Measurements from ENCODE around the gene SHROOM1. TPM values are rescaled to one million over a fixed set of nuclear protein-coding genes. Genes with fewer than 3 reads are reported as not detected.

The SHROOM1 gene
- total RNA-seq, 1 experiment from 2014 or later: 0.54 TPM

DNA sequence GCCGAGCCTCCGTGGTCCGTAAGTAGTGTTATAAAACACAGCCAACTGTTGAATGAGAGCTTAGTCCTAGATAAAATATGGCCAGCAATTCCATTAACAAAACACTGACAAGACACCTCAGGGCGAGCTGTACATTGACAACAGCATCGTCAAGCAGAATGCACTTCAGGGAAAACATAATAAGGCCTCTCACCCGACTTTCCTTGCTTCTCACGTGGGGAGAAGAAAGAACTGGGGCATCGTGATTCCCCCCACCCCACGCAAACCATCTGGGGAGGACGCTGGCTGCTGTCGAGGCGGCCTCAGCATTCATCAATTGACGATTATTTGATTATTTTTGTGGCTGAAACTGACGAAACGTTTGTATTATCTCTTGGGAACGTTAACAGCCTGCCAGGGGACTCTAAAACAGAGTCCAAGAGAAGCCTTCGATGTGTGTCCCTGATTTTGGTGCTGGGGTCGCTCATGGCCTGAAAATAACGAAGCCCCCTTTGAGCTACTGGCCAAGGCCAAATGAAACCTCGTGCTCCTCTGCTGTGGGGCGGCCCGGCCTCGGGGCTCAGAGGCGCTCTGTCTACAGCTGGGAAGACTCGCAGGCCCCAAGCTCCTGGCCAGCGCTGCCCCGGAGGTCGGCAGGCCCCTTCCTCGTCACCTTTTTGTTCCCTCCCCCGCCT lies 35.4 kb upstream of the SHROOM1 start:
- intact Hi-C loops (cut with micrococcal nuclease; ENCODE audit: unreplicated experiment): loop anchor here (10.0 kb wide), 1 partner anchor 341 kb away; no protein-coding TSS in a partner anchor
- H3K27ac ChIP-seq (ENCODE audit: low read depth, low read length, poor library complexity, severe bottlenecking): peak overlapping the region; percentile 94

DNA sequence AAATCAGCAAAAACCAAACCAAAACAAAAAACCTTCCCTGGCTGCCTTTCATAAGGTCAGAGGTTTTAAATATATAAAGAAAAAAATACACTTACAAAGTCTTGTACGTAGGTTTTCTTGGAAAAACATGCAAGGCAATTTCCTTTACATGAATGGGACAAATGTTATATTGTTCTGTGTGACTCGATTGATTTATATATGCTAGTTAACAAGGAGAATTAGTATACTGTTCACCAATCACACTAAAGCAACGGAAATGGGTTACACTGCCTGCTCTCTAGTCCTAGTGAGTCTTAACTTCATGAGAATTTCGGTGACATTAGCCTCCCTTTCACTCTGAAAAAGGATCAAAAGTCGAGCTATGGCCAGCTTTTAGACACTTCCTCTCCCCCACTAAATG lies 30.3 kb upstream of the SHROOM1 start:
- BruUV-seq (replicated peaks): no TSS peak
- Histone ChIP-seq H3K4me3 (ENCODE audit: low read depth, low read length, poor library complexity, severe bottlenecking) (no peak overlapping the region), H3K27me3 (replicated peaks; ENCODE audit: insufficient read depth, low read depth, low read length, poor library complexity) (no peaks in the 10 kb centered on the region), H3K27ac (ENCODE audit: low read depth, low read length, poor library complexity, severe bottlenecking) (no peak overlapping the region), H3K36me3 (ENCODE audit: insufficient read depth, low read length, poor library complexity, severe bottlenecking) (no peaks in the 10 kb centered on the region), H3K9me3 (ENCODE audit: low read depth, low read length, poor library complexity, severe bottlenecking) (no peaks in the 10 kb centered on the region), H3K4me1 (ENCODE audit: insufficient read depth, low read length, poor library complexity, severe bottlenecking) (peaks cover 4% of the 10 kb centered on the region)
- intact Hi-C loops (cut with micrococcal nuclease; ENCODE audit: unreplicated experiment): loop anchor here (10.0 kb wide), 1 partner anchor 336 kb away; no protein-coding TSS in a partner anchor
- POLR2A ChIA-PET (ENCODE audit: low non-redundant PET): no interaction called here
- CTCF ChIA-PET: no interaction called here
- no peak for DNase-seq (ENCODE audit: low spot score)
- no peak for TF ChIP-seq EZH2 (IDR thresholded peaks at IDR 0.05; ENCODE audit: borderline replicate concordance, low read depth, low read length, poor library complexity, severe bottlenecking)
- TF ChIP-seq, protein P1, sequence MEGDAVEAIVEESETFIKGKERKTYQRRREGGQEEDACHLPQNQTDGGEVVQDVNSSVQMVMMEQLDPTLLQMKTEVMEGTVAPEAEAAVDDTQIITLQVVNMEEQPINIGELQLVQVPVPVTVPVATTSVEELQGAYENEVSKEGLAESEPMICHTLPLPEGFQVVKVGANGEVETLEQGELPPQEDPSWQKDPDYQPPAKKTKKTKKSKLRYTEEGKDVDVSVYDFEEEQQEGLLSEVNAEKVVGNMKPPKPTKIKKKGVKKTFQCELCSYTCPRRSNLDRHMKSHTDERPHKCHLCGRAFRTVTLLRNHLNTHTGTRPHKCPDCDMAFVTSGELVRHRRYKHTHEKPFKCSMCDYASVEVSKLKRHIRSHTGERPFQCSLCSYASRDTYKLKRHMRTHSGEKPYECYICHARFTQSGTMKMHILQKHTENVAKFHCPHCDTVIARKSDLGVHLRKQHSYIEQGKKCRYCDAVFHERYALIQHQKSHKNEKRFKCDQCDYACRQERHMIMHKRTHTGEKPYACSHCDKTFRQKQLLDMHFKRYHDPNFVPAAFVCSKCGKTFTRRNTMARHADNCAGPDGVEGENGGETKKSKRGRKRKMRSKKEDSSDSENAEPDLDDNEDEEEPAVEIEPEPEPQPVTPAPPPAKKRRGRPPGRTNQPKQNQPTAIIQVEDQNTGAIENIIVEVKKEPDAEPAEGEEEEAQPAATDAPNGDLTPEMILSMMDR (conservative IDR thresholded peaks at IDR 0.05; ENCODE audit: low read depth, low read length): no peak

More for the DNA sequence above, 35.4 kb upstream of the SHROOM1 start:
- ChIA-PET POLR2A (ENCODE audit: low non-redundant PET) (no interaction called here), CTCF (interaction anchor here (0.9 kb wide), 1 partner anchor 479 kb away, joined by 3 read pairs; no protein-coding TSS in a partner anchor)
- H3K4me1 ChIP-seq (ENCODE audit: insufficient read depth, low read length, poor library complexity, severe bottlenecking): peaks cover 12% of the 10 kb centered on the region
- peak overlapping the region; percentile 77 for H3K4me3 ChIP-seq (ENCODE audit: low read depth, low read length, poor library complexity, severe bottlenecking)
- H3K36me3 ChIP-seq (ENCODE audit: insufficient read depth, low read length, poor library complexity, severe bottlenecking): peaks cover 33% of the 10 kb centered on the region
- DNase-seq (ENCODE audit: low spot score): no peak
- no peak for TF ChIP-seq EZH2 (IDR thresholded peaks at IDR 0.05; ENCODE audit: borderline replicate concordance, low read depth, low read length, poor library complexity, severe bottlenecking)
- TF ChIP-seq, protein P1 (conservative IDR thresholded peaks at IDR 0.05; ENCODE audit: low read depth, low read length): no peak
- no peaks in the 10 kb centered on the region for H3K27me3 ChIP-seq (replicated peaks; ENCODE audit: insufficient read depth, low read depth, low read length, poor library complexity)
- BruUV-seq (replicated peaks): TSS peak; percentile 93
- no peaks in the 10 kb centered on the region for H3K9me3 ChIP-seq (ENCODE audit: low read depth, low read length, poor library complexity, severe bottlenecking)

DNA sequence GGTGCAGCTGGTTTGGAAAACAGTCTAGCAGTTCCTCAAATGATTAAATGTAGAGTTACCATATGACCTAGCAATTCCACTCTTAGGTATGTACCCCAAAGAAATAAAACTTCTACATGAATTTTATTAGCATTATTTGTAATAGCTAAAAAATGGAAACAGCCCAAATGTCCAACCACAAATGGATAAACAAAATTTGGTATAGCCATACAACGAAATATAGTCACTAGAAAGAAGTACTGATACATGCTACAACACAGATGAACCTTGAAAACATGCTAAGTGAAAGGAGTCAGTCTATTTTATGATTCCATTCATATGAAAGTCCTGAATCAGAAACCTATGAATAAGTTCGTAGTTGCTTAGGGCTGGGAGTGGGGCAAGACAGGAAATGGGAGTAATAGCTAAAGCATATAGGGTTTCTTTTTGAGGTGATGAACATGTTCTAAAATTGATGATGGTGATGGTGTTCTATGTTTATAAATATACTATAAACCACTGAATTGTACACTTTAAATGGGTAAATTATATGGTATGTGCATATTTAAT lies 29.5 kb upstream of the SHROOM1 start:
- Histone ChIP-seq H3K27me3 (replicated peaks; ENCODE audit: insufficient read depth, low read depth, low read length, poor library complexity) (no peaks in the 10 kb centered on the region), H3K4me1 (ENCODE audit: insufficient read depth, low read length, poor library complexity, severe bottlenecking) (no peaks in the 10 kb centered on the region), H3K27ac (ENCODE audit: low read depth, low read length, poor library complexity, severe bottlenecking) (no peak overlapping the region), H3K36me3 (ENCODE audit: insufficient read depth, low read length, poor library complexity, severe bottlenecking) (no peaks in the 10 kb centered on the region), H3K4me3 (ENCODE audit: low read depth, low read length, poor library complexity, severe bottlenecking) (no peak overlapping the region), H3K9me3 (ENCODE audit: low read depth, low read length, poor library complexity, severe bottlenecking) (no peaks in the 10 kb centered on the region)
- no TSS peak for BruUV-seq (replicated peaks)
- DNase-seq (ENCODE audit: low spot score): no peak
- POLR2A ChIA-PET (ENCODE audit: low non-redundant PET): no interaction called here
- intact Hi-C loops (cut with micrococcal nuclease; ENCODE audit: unreplicated experiment): loop anchor here (10.0 kb wide), 1 partner anchor 335 kb away; no protein-coding TSS in a partner anchor
- CTCF ChIA-PET: no interaction called here
- TF ChIP-seq EZH2 (IDR thresholded peaks at IDR 0.05; ENCODE audit: borderline replicate concordance, low read depth, low read length, poor library complexity, severe bottlenecking): no peak
- TF ChIP-seq, protein P1 (conservative IDR thresholded peaks at IDR 0.05; ENCODE audit: low read depth, low read length): no peak
